ENCODE measurements around the gene ZSWIM1.
"Not testable (repeated sequence)": the region's sequence is repeated elsewhere in the genome, so short reads cannot be mapped to it uniquely, and the experiment has no call there.

ZSWIM1 gene

GRCh38 chr20:45931680-45932079 is 50.7 kb downstream of the ZSWIM1 start:
- not testable (repeated sequence) for DNase-seq (ENCODE audit: low read depth)

- peak; percentile 58 for DNase-seq (ENCODE audit: low read depth)
Measured at GRCh38 chr20:45933266-45934045, 52.4 kb downstream of the ZSWIM1 start.

- DNase-seq (ENCODE audit: low read depth) = no peak
Measured at GRCh38 chr20:45934046-45934585, 53.1 kb downstream of the ZSWIM1 start.
